AG04449 (cell line): Measurements from ENCODE around the gene CASS4.

ENCODE experiments used
- CTCF ChIA-PET: fragments of 350-600 bp; formaldehyde crosslinking; extraction: SDS; loops from one replicate; lab custom pipeline; 2021; ENCODE audit warnings: antibody characterized with exemption; lab: Yijun Ruan, JAX
- POLR2A ChIA-PET: fragments of 400-600, 350-600 bp; formaldehyde crosslinking; extraction: SDS; loops from one replicate; lab custom pipeline; 2020; ENCODE audit warnings: antibody characterized with exemption, inconsistent platforms; lab: Yijun Ruan, JAX
- DNase-seq: peaks from one replicate; pipeline ENCODE4 v3.0.0-alpha.2; 2010; ENCODE audit warnings: low read depth, low spot score
- H3K4me3 ChIP-seq: 2 replicates; pipeline ENCODE4 v1.5.1; 2011; ENCODE audit warnings: low read depth, mild to moderate bottlenecking, control low read depth, low read length
- CTCF ChIP-seq: IDR thresholded peaks from one replicate; pipeline ENCODE4 v1.5.1; 2011; ENCODE audit warnings: mild to moderate bottlenecking, moderate library complexity, low read length, control low read depth, inconsistent platforms; ENCODE audit not compliant: insufficient read depth; ENCODE audit errors: missing control alignments

Gene CASS4

DNA sequence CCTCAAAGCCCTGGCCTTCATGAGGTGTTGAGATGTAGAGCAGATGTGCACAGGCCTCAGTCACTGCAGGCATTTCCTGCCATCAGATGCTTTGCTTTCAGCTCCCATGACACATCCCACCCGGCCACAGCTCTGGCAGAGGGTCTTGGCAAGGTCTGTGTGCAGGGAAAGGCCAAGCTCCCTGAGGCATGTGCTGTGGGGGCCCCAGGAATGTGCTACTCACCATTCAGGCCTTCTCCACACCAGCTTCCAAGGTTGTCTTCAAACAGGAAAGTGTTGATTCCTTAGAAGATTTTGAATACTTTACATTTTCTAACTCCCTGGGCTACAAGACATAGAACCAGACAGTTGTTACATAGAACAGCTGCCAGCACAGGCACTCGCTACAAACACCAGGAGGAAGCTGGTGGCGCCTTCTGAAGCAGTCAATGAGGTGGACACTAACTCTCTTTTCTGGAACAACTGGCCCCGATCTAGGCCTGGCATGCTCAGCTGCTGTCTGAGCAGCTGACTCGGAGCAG, 27.8 kb downstream of the CASS4 start:
- ChIA-PET POLR2A (interaction anchor here (0.5 to 2.3 kb wide), 15 partner anchors 9 to 81 kb away, joined by 3 to 15 read pairs (median 4); partner anchors contain the start of genes AURKA, CASS4, CSTF1 and FAM210B), CTCF (interaction anchor here (0.9 to 1.2 kb wide), 4 partner anchors 11 to 33 kb away, joined by 3 read pairs; no protein-coding TSS in a partner anchor)
- TF ChIP-seq CTCF, result no peak
- no peak overlapping the region for H3K4me3 ChIP-seq
- peak; percentile 98 for DNase-seq

GRCh38 chr20:56440346-56441007, 28.4 kb downstream of the CASS4 start:
- H3K4me3 ChIP-seq, result no peak overlapping the region
- ChIA-PET CTCF (interaction anchor here (0.9 to 1.2 kb wide), 3 partner anchors 12 to 34 kb away, joined by 3 read pairs; no protein-coding TSS in a partner anchor), POLR2A (interaction anchor here (0.5 to 2.3 kb wide), 12 partner anchors 10 to 67 kb away, joined by 3 to 15 read pairs (median 4); partner anchors contain the start of genes AURKA, CASS4, CSTF1 and RTF2)
- no peak for TF ChIP-seq CTCF
- no peak for DNase-seq

GRCh38 chr20:56442389-56443365, 30.6 kb downstream of the CASS4 start:
- ChIA-PET POLR2A (no interaction called here), CTCF (interaction anchor here (1.0 to 1.6 kb wide), 5 partner anchors 13 to 44 kb away, joined by 3 to 6 read pairs (median 3); no protein-coding TSS in a partner anchor)
- no peak overlapping the region for H3K4me3 ChIP-seq
- TF ChIP-seq CTCF, result no peak
- DNase-seq, result no peak

DNA sequence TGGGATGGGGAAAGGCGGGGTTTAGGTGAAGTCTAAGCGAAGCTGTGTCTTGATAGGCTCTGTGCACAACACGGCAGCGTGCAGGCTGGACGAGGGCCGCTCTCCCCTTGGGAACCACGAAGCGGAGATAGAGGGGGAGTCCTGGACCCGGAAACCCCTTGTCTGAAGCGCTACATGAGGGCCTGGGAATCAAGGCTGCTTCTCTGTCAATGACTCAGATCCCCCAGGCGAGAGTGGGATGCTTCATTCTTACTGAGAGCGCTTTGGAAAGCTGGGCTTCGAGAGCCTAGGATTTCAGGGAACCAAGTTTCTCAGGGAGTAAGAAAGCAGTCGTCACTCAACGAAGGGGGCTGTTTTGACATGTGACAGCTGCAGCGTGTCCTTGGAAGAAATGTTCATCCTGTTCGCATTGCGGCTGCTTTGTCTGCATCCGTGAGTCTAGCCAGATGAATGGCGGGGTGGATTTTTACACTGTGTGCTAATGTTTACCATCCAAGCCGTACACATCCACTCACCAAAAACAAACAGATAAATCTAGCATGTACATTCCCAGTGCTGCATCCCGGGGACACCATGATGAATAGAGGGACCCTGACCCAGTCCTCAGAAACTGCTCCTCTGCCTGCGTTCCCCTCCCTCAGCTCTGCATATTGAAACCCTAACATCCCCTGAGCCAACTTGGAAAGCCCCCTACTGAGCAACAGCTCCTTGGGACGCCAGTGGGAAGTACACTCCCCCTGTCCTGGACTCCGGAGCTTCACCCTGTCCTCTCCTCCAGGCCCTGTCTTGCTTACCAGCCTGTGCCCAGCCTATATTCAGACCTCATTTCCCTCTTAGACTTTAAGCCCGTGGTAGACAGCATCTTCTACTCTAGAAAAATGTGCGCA, 31.8 kb downstream of the CASS4 start:
- CTCF ChIA-PET, result interaction anchor here (1.0 to 1.4 kb wide), 4 partner anchors 12 to 45 kb away, joined by 3 to 4 read pairs (median 3); no protein-coding TSS in a partner anchor
- POLR2A ChIA-PET, result no interaction called here
- no peak overlapping the region for H3K4me3 ChIP-seq
- TF ChIP-seq CTCF, result no peak
- no peak for DNase-seq

GRCh38 chr20:56445130-56445529, 33.1 kb downstream of the CASS4 start:
- TF ChIP-seq CTCF, result no peak
- H3K4me3 ChIP-seq, result no peak overlapping the region
- ChIA-PET CTCF (interaction anchor here (1.3 kb wide), 1 partner anchor 44 kb away, joined by 3 read pairs; no protein-coding TSS in a partner anchor), POLR2A (no interaction called here)
- no peak for DNase-seq
